ENCODE data around the gene TDRD7. TPM values are rescaled to one million over a fixed set of nuclear protein-coding genes. Genes with fewer than 3 reads are reported as not detected.

The TDRD7 gene
- total RNA-seq, 1 donor from 2014 or later, result 14.7 TPM

DNA sequence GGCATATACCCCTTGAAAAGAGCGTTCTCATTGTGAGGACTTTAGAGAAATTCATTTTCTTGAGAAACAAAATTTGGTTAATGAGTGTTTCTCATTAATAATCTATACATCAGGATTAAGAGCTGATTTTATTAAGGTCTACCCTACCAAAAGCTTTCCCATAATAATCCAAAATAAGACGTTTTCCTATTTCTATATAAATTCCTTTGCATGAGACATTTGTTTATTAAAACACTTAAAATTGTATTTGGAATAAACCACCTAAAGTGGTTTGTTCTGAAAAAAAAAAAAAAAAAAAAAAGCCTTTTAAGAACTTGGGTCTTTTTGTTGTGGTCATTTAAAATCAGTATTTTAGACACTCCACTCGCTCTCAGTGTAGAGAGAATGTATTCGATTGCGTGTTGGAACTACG is 88.9 kb downstream of the TDRD7 start:
- H3K36me3 Mint-ChIP-seq (ENCODE audit: low read depth), result peaks cover 13% of the 10 kb centered on the region
- H3K4me1 Mint-ChIP-seq, result peaks cover 21% of the 10 kb centered on the region
- DNase-seq, result no peak
- H3K27ac Mint-ChIP-seq, result no peak overlapping the region
- no peaks in the 10 kb centered on the region for H3K9me3 Mint-ChIP-seq
- peaks cover 29% of the 10 kb centered on the region for H3K27me3 Mint-ChIP-seq
- intact Hi-C loops (cut with micrococcal nuclease), result loop anchor here (1.0 kb wide), 2 partner anchors 88 to 98 kb away; partner anchors contain the start of gene TDRD7
- TF ChIP-seq, protein P1, sequence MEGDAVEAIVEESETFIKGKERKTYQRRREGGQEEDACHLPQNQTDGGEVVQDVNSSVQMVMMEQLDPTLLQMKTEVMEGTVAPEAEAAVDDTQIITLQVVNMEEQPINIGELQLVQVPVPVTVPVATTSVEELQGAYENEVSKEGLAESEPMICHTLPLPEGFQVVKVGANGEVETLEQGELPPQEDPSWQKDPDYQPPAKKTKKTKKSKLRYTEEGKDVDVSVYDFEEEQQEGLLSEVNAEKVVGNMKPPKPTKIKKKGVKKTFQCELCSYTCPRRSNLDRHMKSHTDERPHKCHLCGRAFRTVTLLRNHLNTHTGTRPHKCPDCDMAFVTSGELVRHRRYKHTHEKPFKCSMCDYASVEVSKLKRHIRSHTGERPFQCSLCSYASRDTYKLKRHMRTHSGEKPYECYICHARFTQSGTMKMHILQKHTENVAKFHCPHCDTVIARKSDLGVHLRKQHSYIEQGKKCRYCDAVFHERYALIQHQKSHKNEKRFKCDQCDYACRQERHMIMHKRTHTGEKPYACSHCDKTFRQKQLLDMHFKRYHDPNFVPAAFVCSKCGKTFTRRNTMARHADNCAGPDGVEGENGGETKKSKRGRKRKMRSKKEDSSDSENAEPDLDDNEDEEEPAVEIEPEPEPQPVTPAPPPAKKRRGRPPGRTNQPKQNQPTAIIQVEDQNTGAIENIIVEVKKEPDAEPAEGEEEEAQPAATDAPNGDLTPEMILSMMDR (IDR thresholded peaks at IDR 0.05), result no peak
- peak overlapping the region; percentile 77 for H3K4me3 Mint-ChIP-seq
- ChIA-PET POLR2A (interaction anchor here (1.0 kb wide), 1 partner anchor 133 kb away, joined by 4 read pairs; the partner anchor contains the start of genes NCBP1 and TSTD2), CTCF (interaction anchor here (1.2 to 1.9 kb wide), 3 partner anchors 11 to 644 kb away, joined by 4 to 6 read pairs (median 5); partner anchors contain the start of gene TDRD7)
- no peak for ATAC-seq (ENCODE audit: low read depth)

DNA sequence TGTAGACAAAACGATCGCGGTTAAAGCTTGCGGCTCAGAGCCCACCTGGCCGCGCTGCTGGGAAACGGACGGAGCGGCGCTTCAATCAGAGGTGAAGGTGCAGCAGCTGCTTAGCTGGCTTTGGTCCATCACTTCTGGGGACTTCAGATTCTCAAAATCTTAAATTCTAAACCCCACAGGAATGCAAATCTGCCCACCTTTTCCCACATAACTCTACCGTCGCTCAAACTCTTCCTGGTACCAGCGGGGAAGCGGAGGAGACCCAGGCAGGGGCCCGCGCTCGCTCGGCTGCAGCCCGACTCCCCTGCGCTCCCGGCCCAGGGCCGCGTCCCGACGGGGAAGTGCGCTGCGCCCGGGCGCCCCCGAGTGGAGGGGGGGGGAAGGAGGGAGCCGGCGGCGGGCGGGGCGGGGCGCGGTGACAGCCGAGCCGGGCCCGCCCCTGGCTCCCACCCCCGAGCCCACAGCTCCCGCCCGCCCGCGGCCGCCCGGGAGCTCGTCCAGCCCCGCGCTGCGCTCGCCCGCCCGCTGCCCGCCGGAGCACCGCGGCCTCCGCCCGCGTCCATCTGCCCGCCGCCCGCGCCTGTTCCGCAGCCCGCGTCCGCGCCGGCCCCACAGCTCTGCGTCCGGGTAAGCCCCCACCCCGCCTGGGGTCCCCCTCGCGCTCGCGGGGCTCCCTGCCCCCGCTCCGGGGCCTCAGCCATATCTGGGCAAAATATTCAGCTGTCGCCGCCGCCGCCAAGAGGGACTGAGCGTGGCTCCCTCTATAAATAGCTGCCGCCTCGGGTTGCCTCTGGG is 89.5 kb downstream of the TDRD7 start, which contains the start of gene TMOD1:
Gene TMOD1 (plus strand): TSS at position 490 of the 795 bp plus-strand sequence. CDS start 22,523 bp downstream, outside the sequence.
- peak; percentile 48 for DNase-seq
- H3K36me3 Mint-ChIP-seq (ENCODE audit: low read depth), result peaks cover 9% of the 10 kb centered on the region

DNA sequence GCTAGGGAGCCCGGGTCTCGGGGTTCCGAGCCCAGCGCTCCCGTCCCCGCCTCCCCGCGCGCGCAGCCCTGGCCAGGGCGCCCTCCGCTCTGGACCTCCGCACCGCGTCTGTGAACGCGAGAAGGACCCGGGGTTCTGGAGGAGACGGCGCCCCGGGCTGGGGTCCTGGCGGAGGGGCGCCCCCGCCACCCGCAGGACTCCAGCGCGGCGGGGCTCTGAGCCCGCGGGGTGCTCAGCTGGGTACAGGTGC is 90.0 kb downstream of the TDRD7 start:
- POLR2A ChIA-PET, result interaction anchor here (1.8 kb wide), 1 partner anchor 9 kb away, joined by 7 read pairs; no protein-coding TSS in a partner anchor
- ATAC-seq (ENCODE audit: low read depth) (peak; percentile 11), DNase-seq (no peak)
- H3K27ac Mint-ChIP-seq, result no peak overlapping the region
- no peaks in the 10 kb centered on the region for H3K9me3 Mint-ChIP-seq
- peaks cover 4% of the 10 kb centered on the region for H3K36me3 Mint-ChIP-seq (ENCODE audit: low read depth)
- CTCF ChIA-PET, result interaction anchor here (1.9 kb wide), 1 partner anchor 10 kb away, joined by 6 read pairs; no protein-coding TSS in a partner anchor
- H3K4me3 Mint-ChIP-seq, result peak overlapping the region; percentile 77
- peaks cover 21% of the 10 kb centered on the region for H3K4me1 Mint-ChIP-seq
- peaks cover 29% of the 10 kb centered on the region for H3K27me3 Mint-ChIP-seq
- TF ChIP-seq, protein P1 (IDR thresholded peaks at IDR 0.05), result no peak
- intact Hi-C loops (cut with micrococcal nuclease), result loop anchor here (1.0 kb wide), 2 partner anchors 90 to 96 kb away; partner anchors contain the start of gene TDRD7

More for the DNA sequence above, 89.5 kb downstream of the TDRD7 start, which contains the start of gene TMOD1:
- Mint-ChIP-seq H3K9me3 (no peaks in the 10 kb centered on the region), H3K4me3 (peak within 1 kb of the TSS; percentile 77), H3K27ac (no peak within 1 kb of the TSS), H3K4me1 (peaks cover 21% of the 10 kb centered on the region), H3K27me3 (peaks cover 29% of the 10 kb centered on the region)
- POLR2A ChIA-PET, result interaction anchor here (1.0 to 1.8 kb wide), 2 partner anchors 10 to 132 kb away, joined by 4 to 7 read pairs; partner anchors contain the start of genes NCBP1 and TSTD2
- ATAC-seq (ENCODE audit: low read depth), result peak; percentile 88
- CTCF ChIA-PET, result interaction anchor here (1.2 to 1.9 kb wide), 3 partner anchors 10 to 645 kb away, joined by 4 to 6 read pairs (median 5); partner anchors contain the start of gene TDRD7
- TF ChIP-seq, protein P1 (IDR thresholded peaks at IDR 0.05), result no peak
- intact Hi-C loops (cut with micrococcal nuclease), result loop anchor here (1.0 kb wide), 2 partner anchors 89 to 97 kb away; partner anchors contain the start of gene TDRD7

DNA sequence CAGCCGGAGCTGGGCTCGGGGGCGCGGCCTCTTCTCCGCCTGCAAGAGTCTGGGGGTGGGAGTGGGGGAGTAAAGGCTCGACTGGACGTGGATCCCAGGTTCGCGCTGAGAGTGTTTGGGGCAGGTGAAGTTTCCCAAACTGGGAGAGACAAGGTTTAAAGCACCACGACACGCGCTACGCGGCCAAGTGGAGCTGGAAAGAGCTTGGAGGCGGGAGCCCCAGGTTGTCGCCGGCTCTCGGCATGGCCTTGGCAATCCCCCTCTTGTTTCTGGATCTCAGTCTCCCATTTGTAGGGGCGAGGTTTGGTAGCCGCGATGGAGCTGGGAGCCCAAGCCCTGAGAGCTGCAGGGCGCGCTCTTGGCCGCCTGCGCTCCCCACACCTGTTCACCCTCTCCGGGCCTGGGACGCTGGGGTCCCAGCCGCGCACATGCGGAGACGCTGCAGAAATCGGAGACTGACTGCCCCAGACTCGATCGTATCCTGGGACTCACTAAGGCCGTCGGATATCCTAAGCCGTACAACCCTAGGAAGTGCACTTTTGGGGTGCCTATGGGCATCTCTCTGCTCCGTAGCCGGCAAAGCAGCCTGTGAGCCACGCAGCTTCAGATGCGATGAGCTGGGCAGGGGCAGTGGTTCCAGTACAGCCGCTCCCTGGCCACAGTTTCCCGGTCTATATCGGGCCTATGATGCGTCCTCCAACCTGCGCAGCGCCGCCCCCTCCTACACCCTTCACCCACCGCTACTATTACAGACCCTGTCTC is 90.5 kb downstream of the TDRD7 start:
- CTCF ChIA-PET, result interaction anchor here (1.9 kb wide), 1 partner anchor 9 kb away, joined by 6 read pairs; no protein-coding TSS in a partner anchor
- Mint-ChIP-seq H3K27ac (no peak overlapping the region), H3K4me1 (peaks cover 21% of the 10 kb centered on the region), H3K27me3 (peaks cover 29% of the 10 kb centered on the region), H3K36me3 (ENCODE audit: low read depth) (no peaks in the 10 kb centered on the region), H3K9me3 (no peaks in the 10 kb centered on the region), H3K4me3 (peak overlapping the region; percentile 77)
- TF ChIP-seq, protein P1 (IDR thresholded peaks at IDR 0.05), result no peak
- POLR2A ChIA-PET, result interaction anchor here (0.6 to 1.8 kb wide), 2 partner anchors 9 to 98 kb away, joined by 4 to 7 read pairs; no protein-coding TSS in a partner anchor
- DNase-seq (peak; percentile 25), ATAC-seq (ENCODE audit: low read depth) (no peak)
- intact Hi-C loops (cut with micrococcal nuclease), result no loop called here
